ENCODE results near the gene AP4M1.

GRCh38 chr7:100053215-100053614 is 48.2 kb upstream of the AP4M1 start:
- no peak for TF ChIP-seq EZH2 (IDR thresholded peaks at IDR 0.05; ENCODE audit: insufficient read depth, poor library complexity, severe bottlenecking)
- TF ChIP-seq EZH2phosphoT487 (IDR thresholded peaks at IDR 0.05; ENCODE audit: insufficient read depth, low read depth) = no peak
